D721Med (cell line): Measurements from ENCODE around the gene CACTIN.

Source experiments
- DNase-seq: peaks from one replicate; pipeline ENCODE4 v3.0.0; 2011; ENCODE audit warnings: low spot score; ENCODE audit not compliant: insufficient read length
- FAIRE-seq: peaks from 2 replicates; lab custom pipeline; 2011; peaks lifted over from hg19 to GRCh38; lab: Jason Lieb, UNC
- TF ChIP-seq, protein P1 (sequence below): IDR thresholded peaks from 2 replicates; pipeline ENCODE4 v1.5.1; 2012; ENCODE audit warnings: mild to moderate bottlenecking, control low read depth; ENCODE audit not compliant: insufficient read depth; ENCODE audit errors: missing control alignments

CACTIN gene

DNA sequence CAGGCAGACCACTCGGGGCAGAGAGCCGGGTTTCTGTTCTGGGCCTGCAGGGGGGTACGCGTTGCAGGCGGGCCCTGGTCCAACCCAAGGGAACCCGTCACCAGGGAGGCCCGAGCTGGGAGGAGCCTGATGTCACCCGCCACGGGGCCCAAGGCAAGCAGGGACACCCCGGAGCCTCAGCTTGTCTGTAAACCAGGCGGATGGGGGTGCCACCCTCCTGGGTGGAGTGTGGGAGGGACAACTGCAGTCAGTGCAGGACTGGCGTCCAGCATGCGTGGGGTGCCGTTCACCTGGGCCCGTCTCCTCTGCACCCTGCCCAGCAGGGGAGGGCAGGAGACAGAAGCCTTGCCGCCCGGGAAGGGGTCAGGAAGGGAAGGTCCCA, 7.0 kb downstream of the CACTIN start:
- no peak for FAIRE-seq
- TF ChIP-seq, protein P1, sequence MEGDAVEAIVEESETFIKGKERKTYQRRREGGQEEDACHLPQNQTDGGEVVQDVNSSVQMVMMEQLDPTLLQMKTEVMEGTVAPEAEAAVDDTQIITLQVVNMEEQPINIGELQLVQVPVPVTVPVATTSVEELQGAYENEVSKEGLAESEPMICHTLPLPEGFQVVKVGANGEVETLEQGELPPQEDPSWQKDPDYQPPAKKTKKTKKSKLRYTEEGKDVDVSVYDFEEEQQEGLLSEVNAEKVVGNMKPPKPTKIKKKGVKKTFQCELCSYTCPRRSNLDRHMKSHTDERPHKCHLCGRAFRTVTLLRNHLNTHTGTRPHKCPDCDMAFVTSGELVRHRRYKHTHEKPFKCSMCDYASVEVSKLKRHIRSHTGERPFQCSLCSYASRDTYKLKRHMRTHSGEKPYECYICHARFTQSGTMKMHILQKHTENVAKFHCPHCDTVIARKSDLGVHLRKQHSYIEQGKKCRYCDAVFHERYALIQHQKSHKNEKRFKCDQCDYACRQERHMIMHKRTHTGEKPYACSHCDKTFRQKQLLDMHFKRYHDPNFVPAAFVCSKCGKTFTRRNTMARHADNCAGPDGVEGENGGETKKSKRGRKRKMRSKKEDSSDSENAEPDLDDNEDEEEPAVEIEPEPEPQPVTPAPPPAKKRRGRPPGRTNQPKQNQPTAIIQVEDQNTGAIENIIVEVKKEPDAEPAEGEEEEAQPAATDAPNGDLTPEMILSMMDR = no peak
- no peak for DNase-seq

DNA sequence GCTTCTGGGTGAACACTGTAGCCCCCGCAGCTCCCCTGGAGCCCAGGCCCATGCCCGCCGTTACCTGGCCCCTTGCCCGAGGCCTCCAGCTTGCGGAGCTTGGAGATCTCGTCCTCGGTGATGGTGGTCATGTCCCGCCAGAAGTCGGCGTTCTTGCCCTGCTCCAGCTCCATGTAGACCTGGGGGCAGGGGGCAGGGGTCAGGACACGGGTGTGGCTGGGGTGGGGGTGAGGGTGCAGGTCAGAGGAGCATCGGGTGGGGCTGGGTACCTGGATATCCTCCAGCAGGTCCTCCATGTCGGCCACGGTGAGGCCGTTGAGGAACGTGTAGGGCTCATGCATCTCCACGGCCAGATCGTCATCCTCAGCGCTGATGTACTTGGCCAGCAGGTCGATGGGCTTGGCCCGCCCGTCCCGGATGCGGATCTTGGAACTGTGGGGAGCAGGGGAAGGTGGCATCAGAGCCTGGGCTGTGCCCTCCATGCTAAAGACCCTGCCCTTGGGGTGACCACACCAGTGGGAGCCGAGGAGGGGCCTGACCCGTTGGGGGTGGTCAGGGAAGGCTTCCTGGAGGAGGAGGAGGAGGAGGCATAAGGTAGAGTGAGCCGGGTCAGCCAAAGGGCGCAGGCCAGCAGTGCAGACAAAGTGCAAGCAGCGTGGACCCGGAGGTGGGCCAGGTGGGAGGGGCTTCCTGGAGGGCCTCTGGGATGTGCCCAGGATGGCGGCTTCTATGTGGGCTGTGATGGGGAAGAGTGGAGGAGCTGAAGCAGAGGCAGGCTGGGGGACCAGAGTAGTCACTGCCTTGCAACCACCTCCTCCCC, 7.6 kb downstream of the CACTIN start:
- TF ChIP-seq, protein P1 = no peak
- FAIRE-seq (no peak), DNase-seq (no peak)

- FAIRE-seq (no peak), DNase-seq (peak; percentile 89)
- TF ChIP-seq, protein P1 = peak; percentile 55
Measured at GRCh38 chr19:3618144-3618810, 8.3 kb downstream of the CACTIN start.

- DNase-seq = no peak
- TF ChIP-seq, protein P1 = no peak
- no peak for FAIRE-seq
Measured at GRCh38 chr19:3617463-3617862, 9.1 kb downstream of the CACTIN start.

GRCh38 chr19:3615524-3616135, 11.0 kb downstream of the CACTIN start:
- TF ChIP-seq, protein P1 = no peak
- FAIRE-seq (no peak), DNase-seq (no peak)

DNA sequence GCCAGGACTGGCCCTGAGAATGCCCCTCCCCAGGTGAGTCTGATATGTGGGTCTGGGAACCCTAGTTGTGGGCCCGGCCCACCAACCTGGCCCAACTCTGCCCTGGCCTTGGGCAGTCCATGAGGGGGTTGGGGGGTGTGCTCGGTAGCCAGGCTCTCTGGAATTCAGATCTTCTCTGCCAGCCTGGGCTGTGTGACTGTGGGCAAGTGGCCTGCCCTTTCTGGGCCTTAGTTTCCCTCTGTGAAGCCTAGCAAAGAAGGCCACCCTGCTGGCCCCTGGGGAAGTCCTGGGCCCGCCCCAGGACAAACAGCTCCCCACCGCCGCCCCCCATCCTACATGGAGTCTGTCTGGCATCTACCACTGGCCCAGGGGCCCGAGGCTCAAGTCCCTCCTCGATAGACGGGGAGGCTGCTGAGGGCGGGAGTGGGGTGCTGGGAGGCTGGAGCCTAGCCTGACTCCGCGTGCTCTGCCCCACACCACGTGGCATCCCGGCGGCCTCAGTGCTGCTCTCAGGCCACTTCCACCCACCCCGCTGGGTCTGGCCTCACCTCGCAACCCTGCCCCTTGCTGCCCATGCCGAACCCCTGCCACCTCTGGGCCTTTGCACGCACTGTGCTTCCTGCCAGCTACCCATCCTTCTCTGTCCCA, 11.6 kb downstream of the CACTIN start:
- DNase-seq (no peak), FAIRE-seq (no peak)
- TF ChIP-seq, protein P1 = no peak
